ENCODE results near the gene NKAIN2.
"Not testable (repeated sequence)": the region's sequence is repeated elsewhere in the genome, so short reads cannot be mapped to it uniquely, and the experiment has no call there.

Gene NKAIN2

DNA sequence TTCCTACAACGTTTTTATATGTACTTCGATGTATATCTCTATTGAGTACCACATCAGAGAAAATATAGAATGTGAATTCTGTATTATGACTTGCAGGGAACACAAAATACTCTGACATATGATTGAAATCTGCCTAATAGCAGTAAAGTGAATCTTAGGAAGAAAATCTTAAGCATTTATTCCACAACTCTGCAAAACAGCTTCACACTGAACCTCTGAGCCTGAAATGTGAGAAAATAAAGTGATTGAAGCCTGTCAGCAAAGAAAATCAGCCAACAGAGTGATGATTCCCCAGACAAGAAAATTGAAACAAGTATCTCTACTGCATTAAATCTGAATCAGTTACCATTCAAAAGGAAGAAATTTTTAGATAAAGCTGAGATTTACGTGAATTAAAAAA, 659.1 kb downstream of the NKAIN2 start:
- no peak for DNase-seq (ENCODE audit: low read depth)
- TF ChIP-seq, protein P1, sequence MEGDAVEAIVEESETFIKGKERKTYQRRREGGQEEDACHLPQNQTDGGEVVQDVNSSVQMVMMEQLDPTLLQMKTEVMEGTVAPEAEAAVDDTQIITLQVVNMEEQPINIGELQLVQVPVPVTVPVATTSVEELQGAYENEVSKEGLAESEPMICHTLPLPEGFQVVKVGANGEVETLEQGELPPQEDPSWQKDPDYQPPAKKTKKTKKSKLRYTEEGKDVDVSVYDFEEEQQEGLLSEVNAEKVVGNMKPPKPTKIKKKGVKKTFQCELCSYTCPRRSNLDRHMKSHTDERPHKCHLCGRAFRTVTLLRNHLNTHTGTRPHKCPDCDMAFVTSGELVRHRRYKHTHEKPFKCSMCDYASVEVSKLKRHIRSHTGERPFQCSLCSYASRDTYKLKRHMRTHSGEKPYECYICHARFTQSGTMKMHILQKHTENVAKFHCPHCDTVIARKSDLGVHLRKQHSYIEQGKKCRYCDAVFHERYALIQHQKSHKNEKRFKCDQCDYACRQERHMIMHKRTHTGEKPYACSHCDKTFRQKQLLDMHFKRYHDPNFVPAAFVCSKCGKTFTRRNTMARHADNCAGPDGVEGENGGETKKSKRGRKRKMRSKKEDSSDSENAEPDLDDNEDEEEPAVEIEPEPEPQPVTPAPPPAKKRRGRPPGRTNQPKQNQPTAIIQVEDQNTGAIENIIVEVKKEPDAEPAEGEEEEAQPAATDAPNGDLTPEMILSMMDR (conservative IDR thresholded peaks at IDR 0.05; ENCODE audit: control insufficient read depth, insufficient read depth, low read depth, low read length) = no peak
- H3K4me3 ChIP-seq (ENCODE audit: control insufficient read depth, low read depth, low read length) = no peak overlapping the region

DNA sequence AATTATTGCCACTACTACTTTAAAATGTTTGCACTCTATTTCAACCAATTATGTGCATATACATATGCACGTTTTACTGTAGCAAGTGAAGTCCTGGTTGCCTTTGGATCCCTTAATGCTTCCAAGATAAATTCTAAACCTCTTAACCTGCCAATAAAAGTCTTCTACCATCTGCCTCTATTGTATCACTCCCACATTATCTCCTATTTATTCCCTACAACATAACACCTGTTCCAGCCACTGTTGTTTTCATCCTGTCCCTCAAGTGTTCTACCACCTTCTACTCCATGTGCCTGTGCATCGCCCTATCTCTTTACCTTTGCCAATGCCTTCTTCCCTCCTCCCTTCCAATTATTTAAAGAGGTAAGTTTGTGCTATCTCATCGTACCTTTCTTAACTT, 659.6 kb downstream of the NKAIN2 start:
- no peak for DNase-seq (ENCODE audit: low read depth)
- TF ChIP-seq, protein P1 (conservative IDR thresholded peaks at IDR 0.05; ENCODE audit: control insufficient read depth, insufficient read depth, low read depth, low read length) = no peak
- no peak overlapping the region for H3K4me3 ChIP-seq (ENCODE audit: control insufficient read depth, low read depth, low read length)

DNA sequence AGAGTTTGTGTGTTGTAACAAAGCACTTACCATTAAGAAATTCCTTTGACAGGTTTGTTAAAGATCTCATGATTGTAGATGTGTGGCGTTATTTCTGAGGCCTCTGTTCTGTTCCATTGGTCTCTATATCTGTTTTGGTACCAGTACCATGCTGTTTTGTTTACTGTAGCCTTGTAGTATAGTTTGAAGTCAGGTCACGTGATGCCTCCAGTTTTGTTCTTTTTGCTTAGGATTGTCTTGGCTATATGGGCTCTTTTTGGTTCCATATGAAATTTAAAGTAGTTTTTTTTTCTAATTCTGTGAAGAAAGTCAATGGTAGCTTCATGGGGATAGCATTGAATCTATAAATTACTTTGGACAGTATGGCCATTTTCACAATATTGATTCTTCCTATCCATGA, 660.9 kb downstream of the NKAIN2 start:
- DNase-seq (ENCODE audit: low read depth); H3K4me3 ChIP-seq (ENCODE audit: control insufficient read depth, low read depth, low read length): not testable (repeated sequence)

DNA sequence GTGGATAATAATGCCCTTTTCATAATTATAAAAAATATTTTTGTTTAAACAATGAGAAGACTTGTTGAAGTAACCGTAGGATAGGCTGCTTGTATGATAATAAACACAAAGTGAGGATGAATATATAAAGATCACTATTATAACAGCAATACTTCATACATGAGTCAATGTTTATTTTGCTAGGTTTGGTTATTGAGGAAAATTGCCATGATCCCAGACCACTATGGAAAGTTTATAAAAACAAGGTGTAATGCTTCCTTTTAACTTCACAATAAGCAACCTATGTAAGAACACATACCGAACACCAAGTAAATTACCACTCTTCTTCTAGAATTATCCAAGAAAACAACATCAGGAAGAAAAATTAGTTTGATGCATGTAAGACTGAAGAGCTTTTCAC, 663.3 kb downstream of the NKAIN2 start:
- TF ChIP-seq, protein P1 (conservative IDR thresholded peaks at IDR 0.05; ENCODE audit: control insufficient read depth, insufficient read depth, low read depth, low read length) = no peak
- no peak for DNase-seq (ENCODE audit: low read depth)
- H3K4me3 ChIP-seq (ENCODE audit: control insufficient read depth, low read depth, low read length) = no peak overlapping the region

DNA sequence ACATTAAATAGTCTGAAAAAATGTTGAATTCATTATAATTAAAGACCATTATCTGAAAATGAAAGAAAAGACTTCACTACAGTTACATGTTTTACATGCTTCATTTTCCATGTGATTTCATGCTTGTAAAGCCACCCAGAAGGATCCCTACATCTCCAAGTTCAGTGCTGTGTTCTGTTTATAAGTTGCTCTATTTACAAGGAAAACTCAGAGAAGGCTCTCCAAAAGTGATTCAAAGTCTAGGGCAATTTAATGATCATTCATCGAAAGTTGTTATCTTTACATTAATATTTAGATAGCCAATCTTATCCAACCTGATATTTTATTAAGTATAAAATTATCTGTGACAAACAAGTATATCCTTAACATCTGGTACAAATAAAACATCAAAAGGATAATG, 663.7 kb downstream of the NKAIN2 start:
- no peak for DNase-seq (ENCODE audit: low read depth)
- TF ChIP-seq, protein P1 (conservative IDR thresholded peaks at IDR 0.05; ENCODE audit: control insufficient read depth, insufficient read depth, low read depth, low read length) = no peak
- no peak overlapping the region for H3K4me3 ChIP-seq (ENCODE audit: control insufficient read depth, low read depth, low read length)

DNA sequence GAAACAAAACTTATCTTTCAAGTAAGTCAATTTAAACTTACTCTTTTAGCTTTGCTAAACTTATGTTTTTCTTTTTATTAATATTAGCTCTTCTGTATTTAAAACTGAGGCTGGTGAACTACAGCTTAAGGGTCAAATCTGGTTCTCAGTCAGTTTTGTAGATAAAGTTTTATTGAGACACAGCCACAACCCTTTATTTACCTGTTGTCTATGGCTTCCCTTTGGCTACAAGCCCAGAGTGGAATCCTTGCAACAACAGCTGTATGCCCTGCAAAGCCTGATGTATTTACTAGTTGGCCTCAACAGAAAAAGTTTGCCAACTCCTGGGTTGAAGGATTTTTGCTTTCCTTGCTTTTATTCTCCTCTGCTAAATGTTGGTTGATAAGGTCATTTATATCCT, 667.1 kb downstream of the NKAIN2 start:
- H3K4me3 ChIP-seq (ENCODE audit: control insufficient read depth, low read depth, low read length) = no peak overlapping the region
- TF ChIP-seq, protein P1 (conservative IDR thresholded peaks at IDR 0.05; ENCODE audit: control insufficient read depth, insufficient read depth, low read depth, low read length) = no peak
- DNase-seq (ENCODE audit: low read depth) = no peak

DNA sequence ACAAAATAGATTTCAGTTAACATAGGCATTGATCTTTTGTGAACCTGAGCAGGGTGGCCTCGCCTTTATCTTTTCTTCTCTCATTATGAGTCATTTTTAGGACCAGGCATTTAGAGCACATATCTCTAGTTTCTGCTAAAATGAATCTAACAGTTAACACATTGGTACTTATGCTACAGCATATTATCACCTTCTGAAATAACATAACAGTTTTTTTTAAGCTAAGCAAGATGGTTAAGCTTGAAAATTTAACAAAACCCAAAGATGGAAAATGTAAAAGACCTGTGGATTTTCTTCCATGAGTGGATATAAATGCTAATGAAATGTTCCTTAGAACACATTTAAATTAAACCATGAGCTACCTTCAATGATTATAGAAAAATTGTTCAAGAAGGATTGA, 671.5 kb downstream of the NKAIN2 start:
- H3K4me3 ChIP-seq (ENCODE audit: control insufficient read depth, low read depth, low read length) = no peak overlapping the region
- DNase-seq (ENCODE audit: low read depth) = no peak
- TF ChIP-seq, protein P1 (conservative IDR thresholded peaks at IDR 0.05; ENCODE audit: control insufficient read depth, insufficient read depth, low read depth, low read length) = no peak

Measured in fibroblast of mammary gland (primary cell).